GM04504 (cell line): ENCODE results near the gene TMCO2.
A peak's percentile ranks its signal among the peaks of the same experiment; 100 is the strongest.

ENCODE experiments used
- DNase-seq: peaks from one replicate; pipeline ENCODE4 v3.0.0-alpha.2; 2012; ENCODE audit warnings: low read depth

TMCO2 gene

GRCh38 chr1:40257688-40258444 lies 10.1 kb downstream of the TMCO2 start, which contains the start of gene ZMPSTE24:
ZMPSTE24 (plus strand) TSS chr1:40258236; CDS start chr1:40258272, 36 bp downstream.
- DNase-seq, result peak; percentile 96

DNA sequence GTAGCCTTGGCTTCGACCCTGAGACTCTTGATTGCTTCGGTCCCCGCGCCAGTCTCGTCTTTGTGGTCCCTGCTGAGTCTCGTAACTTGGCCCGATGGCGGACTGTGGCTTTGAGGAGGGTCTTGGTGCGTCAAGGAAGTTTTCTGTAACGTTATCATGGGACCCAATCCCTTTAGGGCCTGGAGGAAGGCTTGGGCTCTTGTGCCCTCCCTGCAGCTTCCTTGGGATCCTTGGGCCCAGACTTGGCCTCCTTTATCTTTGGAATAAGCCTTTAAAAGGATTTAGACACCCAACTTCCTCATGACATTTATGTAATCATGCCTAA lies 10.7 kb downstream of the TMCO2 start:
- DNase-seq, result no peak

- DNase-seq, result no peak
Observed at GRCh38 chr1:40264354-40264781, 16.6 kb downstream of the TMCO2 start.

DNA sequence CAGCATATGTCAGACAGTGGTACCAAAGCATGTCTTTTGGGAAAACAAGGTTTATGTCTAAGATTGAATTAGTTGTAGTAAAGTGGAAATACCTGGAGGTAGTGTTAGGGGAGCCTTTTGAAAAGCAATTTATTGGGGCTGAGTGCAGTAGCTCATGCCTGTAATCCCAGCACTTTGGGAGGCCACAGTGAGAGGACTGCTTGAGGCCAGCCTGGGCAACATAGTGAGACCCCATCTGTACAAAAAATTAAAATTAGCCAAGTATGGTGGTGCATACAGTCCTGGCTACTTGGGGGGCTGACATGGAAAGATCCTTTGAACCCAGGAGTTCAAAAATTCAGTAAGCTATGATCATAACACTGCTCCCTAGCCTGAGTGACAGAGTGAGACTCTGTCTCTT lies 17.6 kb downstream of the TMCO2 start:
- DNase-seq, result no peak

GRCh38 chr1:40265919-40266318 lies 18.2 kb downstream of the TMCO2 start:
- DNase-seq, result no peak

DNA sequence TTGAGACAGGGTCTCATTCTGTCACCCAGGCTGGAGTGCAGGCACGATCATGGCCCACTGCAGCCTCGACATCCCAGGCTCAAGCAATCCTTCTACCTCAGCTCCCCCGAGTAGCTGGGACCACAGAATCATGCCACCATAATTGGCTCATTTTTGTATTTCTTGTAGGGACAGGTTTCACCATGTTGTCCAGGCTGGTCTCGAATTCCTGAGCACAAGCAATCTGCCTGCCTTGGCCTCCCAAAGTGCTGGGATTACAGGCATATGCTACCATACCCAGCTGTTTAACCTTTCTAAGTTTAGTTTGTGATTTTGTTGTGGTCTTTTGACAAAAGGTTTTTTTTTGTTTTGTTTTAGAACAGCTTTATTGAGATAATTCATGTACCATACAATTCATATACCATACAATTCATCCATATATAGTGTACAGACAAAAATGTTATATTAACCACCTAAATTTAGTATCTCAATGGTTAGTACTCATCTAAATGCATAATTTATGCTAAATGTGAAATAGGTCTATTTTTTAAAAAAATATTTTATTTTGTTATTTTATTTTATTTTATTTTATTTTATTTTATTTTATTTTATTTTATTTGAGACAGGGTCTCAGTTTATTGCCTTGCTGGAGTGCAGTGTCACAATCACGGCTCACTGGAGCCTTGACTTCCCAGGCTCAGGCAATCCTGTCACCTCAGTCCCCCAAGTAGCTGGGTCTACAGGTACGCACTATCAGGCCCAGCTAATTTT lies 19.2 kb downstream of the TMCO2 start:
- no peak for DNase-seq

- peak; percentile 78 for DNase-seq
Observed at GRCh38 chr1:40267767-40268187, 20.0 kb downstream of the TMCO2 start.

DNA sequence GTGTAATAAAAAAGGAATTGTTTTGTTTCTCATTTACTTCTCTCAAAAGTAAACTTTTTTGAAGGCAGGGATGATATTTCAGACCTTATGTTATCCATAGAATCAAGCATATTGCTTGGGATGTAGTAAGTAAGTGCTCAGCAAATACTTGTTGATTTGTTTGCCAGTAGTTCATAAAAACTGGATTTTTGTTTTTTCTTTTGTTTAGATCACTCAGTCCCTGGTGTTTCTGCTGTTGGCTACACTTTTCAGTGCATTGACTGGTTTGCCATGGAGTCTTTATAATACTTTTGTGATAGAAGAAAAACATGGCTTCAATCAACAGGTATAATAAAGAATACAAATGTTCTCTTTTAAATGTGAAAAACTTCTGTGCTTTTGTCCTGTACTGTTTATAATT lies 20.5 kb downstream of the TMCO2 start:
- DNase-seq, result no peak

DNA sequence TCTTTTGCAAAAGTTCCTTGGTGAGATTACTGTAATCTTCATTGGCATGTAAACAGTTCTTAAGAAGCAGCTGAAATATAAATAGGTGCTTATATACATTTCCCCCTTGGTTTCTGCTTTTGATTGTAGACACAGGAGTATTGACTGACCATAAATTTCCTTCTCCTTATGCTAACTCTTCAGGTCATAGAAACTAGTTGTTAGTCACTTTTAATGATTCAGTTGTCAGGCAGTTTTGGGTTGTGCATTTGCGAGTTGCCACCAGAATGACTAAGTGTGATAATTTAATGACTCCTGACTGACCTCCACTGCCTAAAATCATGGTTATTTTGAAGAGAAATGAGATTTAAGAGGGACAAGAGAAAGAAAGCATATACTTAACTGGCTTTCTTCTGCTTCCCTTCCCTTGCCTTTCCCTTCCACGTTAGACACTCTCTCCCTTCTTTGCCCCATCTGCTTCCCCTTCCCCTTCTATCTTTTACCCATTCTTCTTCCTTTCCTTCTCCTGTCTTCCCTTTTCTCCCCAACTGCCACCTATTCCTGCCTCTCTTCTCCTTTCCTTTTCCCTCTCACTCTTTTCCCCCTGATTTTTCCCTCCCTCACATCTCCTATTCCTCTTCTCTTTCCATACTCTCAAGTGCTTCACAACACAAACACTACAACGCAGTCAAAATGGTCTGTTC lies 22.6 kb downstream of the TMCO2 start:
- no peak for DNase-seq

GRCh38 chr1:40272653-40273213 lies 25.0 kb downstream of the TMCO2 start:
- no peak for DNase-seq

DNA sequence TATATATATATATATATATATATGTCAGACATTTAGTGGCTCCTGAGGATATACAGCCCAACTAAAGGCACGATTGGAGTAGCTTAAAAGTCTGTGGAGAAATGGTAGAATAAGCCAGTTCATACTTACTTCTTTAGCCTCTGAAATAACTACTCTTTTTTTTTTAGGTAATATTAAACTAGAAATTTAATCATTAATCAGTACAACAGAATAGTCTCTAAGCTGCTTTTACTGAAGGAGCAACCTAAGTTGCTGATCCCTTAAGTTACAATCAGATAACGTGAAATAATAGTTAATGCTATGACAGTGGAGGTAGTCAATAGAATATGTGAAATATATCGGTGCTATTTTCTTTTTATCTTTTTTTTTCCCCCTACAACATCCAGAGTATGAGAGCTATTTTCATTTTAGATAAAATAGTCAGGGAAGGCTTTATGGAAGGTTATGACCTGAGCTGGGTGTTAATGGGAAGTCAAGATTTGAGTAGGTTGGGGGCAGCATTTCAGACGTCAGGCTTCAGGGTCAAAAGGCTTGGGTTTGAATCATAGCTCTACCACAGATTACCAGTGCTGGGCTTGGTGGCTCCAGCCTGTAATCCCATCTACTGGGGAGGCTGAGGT lies 25.9 kb downstream of the TMCO2 start:
- DNase-seq, result no peak

DNA sequence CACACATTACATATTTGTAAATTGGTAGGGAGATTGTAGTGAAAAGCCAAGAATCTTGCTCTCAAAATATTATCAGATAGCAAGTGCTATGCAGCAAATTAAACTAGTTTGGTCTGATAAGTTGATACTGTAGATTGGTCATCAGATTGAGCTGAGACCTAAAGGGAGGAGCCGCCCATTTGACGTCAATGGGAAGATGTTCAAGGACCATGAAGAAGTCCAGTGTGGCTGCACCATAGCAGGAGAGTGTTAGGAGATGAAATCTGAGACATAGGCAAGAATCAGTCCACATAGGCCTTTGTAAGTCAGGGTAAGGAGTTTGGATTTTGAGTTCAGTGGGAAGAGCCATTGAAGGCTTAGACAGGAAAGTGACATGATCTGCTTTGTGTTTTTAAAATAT lies 26.6 kb downstream of the TMCO2 start:
- DNase-seq, result no peak

DNA sequence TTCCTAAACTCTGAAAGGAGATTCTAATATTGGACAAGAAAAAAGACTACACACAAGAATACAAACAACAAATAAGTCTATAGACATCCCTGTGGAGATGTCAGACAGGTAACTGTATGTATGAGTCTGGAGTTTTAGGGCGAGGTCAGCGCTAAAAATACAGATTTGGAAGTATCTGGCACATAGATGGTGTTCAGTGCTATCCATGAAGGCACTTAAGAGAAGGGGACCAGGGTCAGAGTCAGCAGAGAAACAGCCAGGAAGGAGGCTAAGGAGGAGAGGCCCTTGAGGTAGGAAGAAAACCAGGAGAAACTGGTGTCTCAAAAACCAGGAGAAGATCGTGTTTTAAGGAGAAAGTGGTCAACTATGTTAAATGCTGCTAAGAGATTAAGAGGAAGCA lies 28.4 kb downstream of the TMCO2 start:
- no peak for DNase-seq

- DNase-seq, result no peak
Observed at GRCh38 chr1:40281853-40282252, 34.1 kb downstream of the TMCO2 start.

GRCh38 chr1:40291293-40291692 lies 43.6 kb downstream of the TMCO2 start:
- no peak for DNase-seq

- no peak for DNase-seq
Observed at GRCh38 chr1:40299366-40300248, 51.9 kb downstream of the TMCO2 start.

- DNase-seq, result no peak
Observed at GRCh38 chr1:40300249-40300567, 52.5 kb downstream of the TMCO2 start.

- DNase-seq, result no peak
Observed at GRCh38 chr1:40300651-40301050, 52.9 kb downstream of the TMCO2 start.

GRCh38 chr1:40301066-40301465 lies 53.3 kb downstream of the TMCO2 start:
- DNase-seq, result no peak
